ENCODE results near the gene CACNB2.

DNA sequence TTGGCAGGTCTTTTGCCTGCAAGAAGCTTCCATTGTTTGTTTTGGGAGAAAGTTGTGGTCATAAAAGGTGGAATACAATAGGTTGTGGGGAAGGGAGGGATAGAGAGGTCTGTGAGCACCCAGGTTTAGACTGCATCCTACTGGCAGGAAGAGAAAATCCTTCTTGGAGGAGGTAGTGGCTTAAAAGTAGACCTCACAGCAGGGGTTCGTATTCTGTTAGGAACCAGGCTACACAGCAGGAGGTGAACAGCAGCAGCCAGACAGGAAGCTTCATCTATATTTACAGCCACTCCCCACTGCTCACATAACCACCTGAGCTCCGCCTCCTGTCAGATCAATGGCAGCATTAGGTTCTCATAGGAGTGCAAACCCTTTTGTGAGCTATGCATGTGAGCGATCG, 265.9 kb downstream of the CACNB2 start:
- TF ChIP-seq, protein P1, sequence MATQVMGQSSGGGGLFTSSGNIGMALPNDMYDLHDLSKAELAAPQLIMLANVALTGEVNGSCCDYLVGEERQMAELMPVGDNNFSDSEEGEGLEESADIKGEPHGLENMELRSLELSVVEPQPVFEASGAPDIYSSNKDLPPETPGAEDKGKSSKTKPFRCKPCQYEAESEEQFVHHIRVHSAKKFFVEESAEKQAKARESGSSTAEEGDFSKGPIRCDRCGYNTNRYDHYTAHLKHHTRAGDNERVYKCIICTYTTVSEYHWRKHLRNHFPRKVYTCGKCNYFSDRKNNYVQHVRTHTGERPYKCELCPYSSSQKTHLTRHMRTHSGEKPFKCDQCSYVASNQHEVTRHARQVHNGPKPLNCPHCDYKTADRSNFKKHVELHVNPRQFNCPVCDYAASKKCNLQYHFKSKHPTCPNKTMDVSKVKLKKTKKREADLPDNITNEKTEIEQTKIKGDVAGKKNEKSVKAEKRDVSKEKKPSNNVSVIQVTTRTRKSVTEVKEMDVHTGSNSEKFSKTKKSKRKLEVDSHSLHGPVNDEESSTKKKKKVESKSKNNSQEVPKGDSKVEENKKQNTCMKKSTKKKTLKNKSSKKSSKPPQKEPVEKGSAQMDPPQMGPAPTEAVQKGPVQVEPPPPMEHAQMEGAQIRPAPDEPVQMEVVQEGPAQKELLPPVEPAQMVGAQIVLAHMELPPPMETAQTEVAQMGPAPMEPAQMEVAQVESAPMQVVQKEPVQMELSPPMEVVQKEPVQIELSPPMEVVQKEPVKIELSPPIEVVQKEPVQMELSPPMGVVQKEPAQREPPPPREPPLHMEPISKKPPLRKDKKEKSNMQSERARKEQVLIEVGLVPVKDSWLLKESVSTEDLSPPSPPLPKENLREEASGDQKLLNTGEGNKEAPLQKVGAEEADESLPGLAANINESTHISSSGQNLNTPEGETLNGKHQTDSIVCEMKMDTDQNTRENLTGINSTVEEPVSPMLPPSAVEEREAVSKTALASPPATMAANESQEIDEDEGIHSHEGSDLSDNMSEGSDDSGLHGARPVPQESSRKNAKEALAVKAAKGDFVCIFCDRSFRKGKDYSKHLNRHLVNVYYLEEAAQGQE (IDR thresholded peaks at IDR 0.05), result no peak
- TF ChIP-seq, protein P2, sequence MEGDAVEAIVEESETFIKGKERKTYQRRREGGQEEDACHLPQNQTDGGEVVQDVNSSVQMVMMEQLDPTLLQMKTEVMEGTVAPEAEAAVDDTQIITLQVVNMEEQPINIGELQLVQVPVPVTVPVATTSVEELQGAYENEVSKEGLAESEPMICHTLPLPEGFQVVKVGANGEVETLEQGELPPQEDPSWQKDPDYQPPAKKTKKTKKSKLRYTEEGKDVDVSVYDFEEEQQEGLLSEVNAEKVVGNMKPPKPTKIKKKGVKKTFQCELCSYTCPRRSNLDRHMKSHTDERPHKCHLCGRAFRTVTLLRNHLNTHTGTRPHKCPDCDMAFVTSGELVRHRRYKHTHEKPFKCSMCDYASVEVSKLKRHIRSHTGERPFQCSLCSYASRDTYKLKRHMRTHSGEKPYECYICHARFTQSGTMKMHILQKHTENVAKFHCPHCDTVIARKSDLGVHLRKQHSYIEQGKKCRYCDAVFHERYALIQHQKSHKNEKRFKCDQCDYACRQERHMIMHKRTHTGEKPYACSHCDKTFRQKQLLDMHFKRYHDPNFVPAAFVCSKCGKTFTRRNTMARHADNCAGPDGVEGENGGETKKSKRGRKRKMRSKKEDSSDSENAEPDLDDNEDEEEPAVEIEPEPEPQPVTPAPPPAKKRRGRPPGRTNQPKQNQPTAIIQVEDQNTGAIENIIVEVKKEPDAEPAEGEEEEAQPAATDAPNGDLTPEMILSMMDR (IDR thresholded peaks at IDR 0.05), result no peak
- TF ChIP-seq ZNF302 (CRISPR knock-in tag; IDR thresholded peaks at IDR 0.05), result no peak
- TF ChIP-seq JUNB (IDR thresholded peaks at IDR 0.05), result no peak
- no peak for TF ChIP-seq POLR2A (IDR thresholded peaks at IDR 0.05; ENCODE audit: low read length)
- TF ChIP-seq CHD4 (IDR thresholded peaks at IDR 0.05; ENCODE audit: borderline replicate concordance), result no peak
- TF ChIP-seq, protein P3, sequence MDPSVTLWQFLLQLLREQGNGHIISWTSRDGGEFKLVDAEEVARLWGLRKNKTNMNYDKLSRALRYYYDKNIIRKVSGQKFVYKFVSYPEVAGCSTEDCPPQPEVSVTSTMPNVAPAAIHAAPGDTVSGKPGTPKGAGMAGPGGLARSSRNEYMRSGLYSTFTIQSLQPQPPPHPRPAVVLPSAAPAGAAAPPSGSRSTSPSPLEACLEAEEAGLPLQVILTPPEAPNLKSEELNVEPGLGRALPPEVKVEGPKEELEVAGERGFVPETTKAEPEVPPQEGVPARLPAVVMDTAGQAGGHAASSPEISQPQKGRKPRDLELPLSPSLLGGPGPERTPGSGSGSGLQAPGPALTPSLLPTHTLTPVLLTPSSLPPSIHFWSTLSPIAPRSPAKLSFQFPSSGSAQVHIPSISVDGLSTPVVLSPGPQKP (IDR thresholded peaks at IDR 0.05; ENCODE audit: low read depth, low read length), result no peak
- TF ChIP-seq, protein P4, sequence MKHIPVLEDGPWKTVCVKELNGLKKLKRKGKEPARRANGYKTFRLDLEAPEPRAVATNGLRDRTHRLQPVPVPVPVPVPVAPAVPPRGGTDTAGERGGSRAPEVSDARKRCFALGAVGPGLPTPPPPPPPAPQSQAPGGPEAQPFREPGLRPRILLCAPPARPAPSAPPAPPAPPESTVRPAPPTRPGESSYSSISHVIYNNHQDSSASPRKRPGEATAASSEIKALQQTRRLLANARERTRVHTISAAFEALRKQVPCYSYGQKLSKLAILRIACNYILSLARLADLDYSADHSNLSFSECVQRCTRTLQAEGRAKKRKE (CRISPR knock-in tag; IDR thresholded peaks at IDR 0.05; ENCODE audit: low read depth), result no peak
- TF ChIP-seq HOXB13 (CRISPR knock-in tag; IDR thresholded peaks at IDR 0.05; ENCODE audit: low read depth), result no peak
- no peak for TF ChIP-seq RAD21 (conservative IDR thresholded peaks at IDR 0.05 in 1 of 2, IDR thresholded peaks at IDR 0.05 in 1 of 2)
- no peak for TF ChIP-seq NPAS2 (CRISPR knock-in tag; IDR thresholded peaks at IDR 0.05; ENCODE audit: borderline replicate concordance)
- no peak for TF ChIP-seq CEBPB (IDR thresholded peaks at IDR 0.05)
- TF ChIP-seq HEYL (CRISPR knock-in tag; IDR thresholded peaks at IDR 0.05), result no peak
- TF ChIP-seq MYC (IDR thresholded peaks at IDR 0.05; ENCODE audit: borderline replicate concordance, low read length), result no peak

All from A549 (cell line).